ENCODE measurements around the gene ZNF296.

ZNF296 gene

DNA sequence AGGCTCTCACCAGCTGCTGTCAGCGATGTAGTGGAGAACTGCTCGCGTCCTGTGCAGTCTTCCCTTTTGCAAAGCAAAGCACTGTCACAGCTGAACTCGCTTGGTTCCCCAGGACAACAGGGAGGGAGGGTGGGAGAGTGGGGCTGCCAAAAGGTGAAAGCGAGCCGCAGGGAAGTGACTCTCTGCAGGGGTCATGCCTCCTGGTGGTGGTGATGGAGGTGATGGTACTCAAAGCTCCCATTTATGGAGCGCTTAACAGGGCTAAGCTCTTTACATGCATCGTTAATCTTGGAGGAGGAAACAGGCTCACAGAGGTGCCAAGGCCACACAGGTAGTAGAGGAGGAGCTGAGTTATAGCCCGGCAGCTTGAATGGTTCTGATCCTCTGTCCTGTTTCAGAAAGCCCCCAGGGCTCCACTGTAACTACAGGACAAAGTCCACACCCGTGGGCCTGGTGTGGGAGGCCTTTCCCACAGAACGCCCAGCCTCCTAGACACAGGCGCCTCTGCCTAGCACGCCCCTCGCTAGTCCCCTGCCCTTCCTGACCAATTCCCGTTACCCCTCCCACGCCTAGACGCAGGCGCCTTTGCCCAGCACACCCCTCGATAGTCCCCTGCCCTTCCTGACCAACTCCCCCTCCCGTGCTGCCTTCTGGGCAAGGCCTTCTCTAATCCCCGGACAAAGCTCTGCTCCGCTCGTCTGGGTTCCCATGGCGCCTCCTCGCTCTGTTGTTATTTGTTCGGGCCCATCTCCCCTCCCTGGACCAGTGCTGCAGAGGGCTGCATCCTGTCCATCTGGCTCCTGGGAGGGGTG is 27.4 kb upstream of the ZNF296 start:
- TF ChIP-seq, protein P1, sequence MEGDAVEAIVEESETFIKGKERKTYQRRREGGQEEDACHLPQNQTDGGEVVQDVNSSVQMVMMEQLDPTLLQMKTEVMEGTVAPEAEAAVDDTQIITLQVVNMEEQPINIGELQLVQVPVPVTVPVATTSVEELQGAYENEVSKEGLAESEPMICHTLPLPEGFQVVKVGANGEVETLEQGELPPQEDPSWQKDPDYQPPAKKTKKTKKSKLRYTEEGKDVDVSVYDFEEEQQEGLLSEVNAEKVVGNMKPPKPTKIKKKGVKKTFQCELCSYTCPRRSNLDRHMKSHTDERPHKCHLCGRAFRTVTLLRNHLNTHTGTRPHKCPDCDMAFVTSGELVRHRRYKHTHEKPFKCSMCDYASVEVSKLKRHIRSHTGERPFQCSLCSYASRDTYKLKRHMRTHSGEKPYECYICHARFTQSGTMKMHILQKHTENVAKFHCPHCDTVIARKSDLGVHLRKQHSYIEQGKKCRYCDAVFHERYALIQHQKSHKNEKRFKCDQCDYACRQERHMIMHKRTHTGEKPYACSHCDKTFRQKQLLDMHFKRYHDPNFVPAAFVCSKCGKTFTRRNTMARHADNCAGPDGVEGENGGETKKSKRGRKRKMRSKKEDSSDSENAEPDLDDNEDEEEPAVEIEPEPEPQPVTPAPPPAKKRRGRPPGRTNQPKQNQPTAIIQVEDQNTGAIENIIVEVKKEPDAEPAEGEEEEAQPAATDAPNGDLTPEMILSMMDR (IDR thresholded peaks at IDR 0.05; ENCODE audit: control insufficient read depth, insufficient read depth, low read depth, low read length, missing control alignments), result no peak
- no peak for DNase-seq (ENCODE audit: low read depth)
- H3K4me3 ChIP-seq (ENCODE audit: control insufficient read depth, low read depth, low read length), result no peak overlapping the region

DNA sequence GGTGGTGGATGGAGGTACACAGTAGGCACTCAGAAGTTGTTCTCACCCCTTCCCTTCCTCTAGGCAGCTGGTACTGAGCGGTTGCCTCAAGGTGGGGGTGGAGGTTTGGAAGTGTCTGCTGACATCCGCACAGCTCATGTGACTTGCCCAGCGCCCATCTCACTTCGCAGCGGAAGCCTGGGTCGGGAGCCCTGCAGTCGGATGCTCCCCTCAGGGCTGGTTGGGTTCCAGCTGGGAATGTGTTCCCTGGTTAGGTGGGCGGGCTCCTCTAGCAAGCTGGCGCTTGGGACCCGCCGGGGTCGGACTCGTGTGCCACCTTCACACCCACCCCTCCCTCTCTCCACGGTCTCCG is 26.9 kb upstream of the ZNF296 start:
- TF ChIP-seq, protein P1 (IDR thresholded peaks at IDR 0.05; ENCODE audit: control insufficient read depth, insufficient read depth, low read depth, low read length, missing control alignments), result no peak
- H3K4me3 ChIP-seq (ENCODE audit: control insufficient read depth, low read depth, low read length), result no peak overlapping the region
- no peak for DNase-seq (ENCODE audit: low read depth)

DNA sequence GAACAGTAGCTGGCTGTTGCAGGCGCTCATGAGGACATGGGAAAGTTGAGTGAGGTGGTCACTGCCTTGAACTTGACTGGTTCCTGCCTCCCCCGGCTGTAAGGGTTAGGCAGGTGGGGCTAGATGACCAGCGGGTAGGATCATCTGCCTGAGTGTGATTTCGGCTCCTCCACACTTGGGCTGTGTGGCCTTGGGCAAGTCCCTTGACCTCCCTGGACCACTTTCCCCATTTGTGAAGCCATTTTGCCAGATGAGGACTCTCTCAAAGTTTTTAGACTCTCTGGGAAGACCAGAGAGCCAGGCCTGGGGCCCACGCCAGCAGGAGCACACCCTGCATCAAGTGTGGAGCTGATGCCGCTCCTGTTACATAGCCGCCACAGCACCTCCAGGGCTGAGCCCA is 26.2 kb upstream of the ZNF296 start:
- DNase-seq (ENCODE audit: low read depth), result no peak
- H3K4me3 ChIP-seq (ENCODE audit: control insufficient read depth, low read depth, low read length), result no peak overlapping the region
- TF ChIP-seq, protein P1 (IDR thresholded peaks at IDR 0.05; ENCODE audit: control insufficient read depth, insufficient read depth, low read depth, low read length, missing control alignments), result no peak

DNA sequence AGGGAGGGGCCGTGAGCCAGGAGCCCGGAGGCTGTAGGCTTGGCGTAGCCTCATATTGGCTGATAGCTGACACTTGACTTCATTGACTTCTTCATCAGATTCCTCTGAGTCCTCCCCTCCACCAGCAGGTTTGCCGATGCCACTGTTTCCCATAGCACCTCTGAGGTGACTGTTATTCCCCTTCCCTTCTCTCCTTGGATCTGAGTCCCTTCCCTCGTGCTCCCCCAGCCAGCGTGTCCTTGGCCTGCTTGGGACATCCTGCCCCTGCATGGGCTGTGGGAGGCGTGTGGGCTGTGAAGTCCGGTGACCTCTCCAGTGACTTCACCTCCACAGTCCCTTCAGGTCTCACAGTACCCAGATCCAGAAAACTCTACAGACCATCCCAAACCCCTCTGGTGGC is 25.5 kb upstream of the ZNF296 start:
- no peak overlapping the region for H3K4me3 ChIP-seq (ENCODE audit: control insufficient read depth, low read depth, low read length)
- DNase-seq (ENCODE audit: low read depth), result no peak
- TF ChIP-seq, protein P1 (IDR thresholded peaks at IDR 0.05; ENCODE audit: control insufficient read depth, insufficient read depth, low read depth, low read length, missing control alignments), result no peak

GRCh38 chr19:45100846-45101252 is 24.6 kb upstream of the ZNF296 start:
- DNase-seq (ENCODE audit: low read depth), result no peak
- no peak overlapping the region for H3K4me3 ChIP-seq (ENCODE audit: control insufficient read depth, low read depth, low read length)
- TF ChIP-seq, protein P1 (IDR thresholded peaks at IDR 0.05; ENCODE audit: control insufficient read depth, insufficient read depth, low read depth, low read length, missing control alignments), result no peak

DNA sequence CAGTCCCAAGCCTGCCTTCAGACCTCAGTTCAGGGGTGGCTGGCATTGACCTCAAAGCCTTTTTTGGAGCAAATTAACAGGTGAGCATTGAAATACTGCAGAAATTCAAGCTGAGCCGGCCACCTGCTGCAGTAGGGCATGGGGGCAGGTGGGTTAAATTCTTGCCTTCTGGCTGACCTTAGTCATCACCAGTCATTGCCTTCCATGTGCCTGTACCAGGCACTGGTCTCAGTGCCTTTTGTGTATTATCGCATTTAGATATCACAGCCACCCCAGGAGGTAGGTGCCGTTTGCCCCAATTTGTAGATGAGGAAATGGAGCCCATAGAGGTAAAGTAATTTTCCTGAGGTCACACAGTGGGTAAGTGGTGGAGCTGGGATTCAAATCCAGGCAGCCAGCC is 23.9 kb upstream of the ZNF296 start:
- H3K4me3 ChIP-seq (ENCODE audit: control insufficient read depth, low read depth, low read length), result no peak overlapping the region
- TF ChIP-seq, protein P1 (IDR thresholded peaks at IDR 0.05; ENCODE audit: control insufficient read depth, insufficient read depth, low read depth, low read length, missing control alignments), result no peak
- no peak for DNase-seq (ENCODE audit: low read depth)
